ENCODE results near the gene TMEM61. TPM values are rescaled to one million over a fixed set of nuclear protein-coding genes. Genes with fewer than 3 reads are reported as not detected.

TMEM61 gene
- total RNA-seq, 2 donors from 2014 or later: 2.0 to 3.6 TPM

GRCh38 chr1:54993140-54993539, 12.7 kb downstream of the TMEM61 start:
- TF ChIP-seq POLR2A (IDR thresholded peaks at IDR 0.05): no peak
- TF ChIP-seq CTCF (IDR thresholded peaks at IDR 0.05): no peak
- WGBS, 2 donors: 88 to 92% methylated on average over 5 to 6 of the region's 6 CpGs

GRCh38 chr1:54994355-54994990, 14.0 kb downstream of the TMEM61 start:
- Histone ChIP-seq H3K9me3 (no peaks in the 10 kb centered on the region), H3K4me1 (peaks cover 14% of the 10 kb centered on the region), H3K27ac (no peak overlapping the region), H3K36me3 (replicated peaks in 1 of 2; ENCODE audit: insufficient read depth in 1 of 2, low read depth in 2 of 2) (no peaks in the 10 kb centered on the region), H3K27me3 (peaks cover 0 to 9% of the 10 kb centered on the region in 2 donors), H3K4me3 (no peak overlapping the region)
- WGBS, 2 donors: 60 to 72% methylated on average over 5 to 6 of the region's 6 CpGs
- TF ChIP-seq CTCF (IDR thresholded peaks at IDR 0.05): no peak
- no peak for TF ChIP-seq POLR2A (IDR thresholded peaks at IDR 0.05)
- intact Hi-C loops (cut with DNase I): no loop called here
- DNase-seq (no peak), ATAC-seq (no peak)

More at GRCh38 chr1:54993140-54993539, 12.7 kb downstream of the TMEM61 start:
- Histone ChIP-seq H3K4me3 (no peak overlapping the region), H3K27me3 (peaks cover 0 to 9% of the 10 kb centered on the region in 2 donors), H3K27ac (no peak overlapping the region), H3K36me3 (replicated peaks in 1 of 2; ENCODE audit: insufficient read depth in 1 of 2, low read depth in 2 of 2) (no peaks in the 10 kb centered on the region), H3K9me3 (no peaks in the 10 kb centered on the region), H3K4me1 (peaks cover 17% of the 10 kb centered on the region)
- intact Hi-C loops (cut with DNase I): no loop called here
- no peak for DNase-seq
- ATAC-seq: no peak

- no peaks in the 10 kb centered on the region for H3K36me3 ChIP-seq (replicated peaks in 1 of 2; ENCODE audit: insufficient read depth in 1 of 2, low read depth in 2 of 2)
- DNase-seq: no peak
- WGBS, 2 donors: 59 to 66% methylated on average over 9 to 12 of the region's 12 CpGs
- H3K27me3 ChIP-seq: peaks cover 0 to 9% of the 10 kb centered on the region in 2 donors
- H3K27ac ChIP-seq: no peak overlapping the region
- intact Hi-C loops (cut with DNase I): loop anchor here (5.0 kb wide), 1 partner anchor 43 kb away; no protein-coding TSS in a partner anchor
- TF ChIP-seq POLR2A (IDR thresholded peaks at IDR 0.05) (no peak), CTCF (IDR thresholded peaks at IDR 0.05) (no peak)
- no peak overlapping the region for H3K4me3 ChIP-seq
- ATAC-seq: no peak
- H3K4me1 ChIP-seq: peaks cover 11% of the 10 kb centered on the region
- H3K9me3 ChIP-seq: no peaks in the 10 kb centered on the region
Measured at GRCh38 chr1:54995013-54995760, 14.8 kb downstream of the TMEM61 start.

GRCh38 chr1:54995835-54996234, 15.4 kb downstream of the TMEM61 start:
- Histone ChIP-seq H3K27ac (no peak overlapping the region), H3K4me1 (peaks cover 11% of the 10 kb centered on the region), H3K36me3 (replicated peaks in 1 of 2; ENCODE audit: insufficient read depth in 1 of 2, low read depth in 2 of 2) (no peaks in the 10 kb centered on the region), H3K4me3 (no peak overlapping the region), H3K27me3 (peaks cover 0 to 9% of the 10 kb centered on the region in 2 donors), H3K9me3 (no peaks in the 10 kb centered on the region)
- ATAC-seq (no peak), DNase-seq (no peak)
- intact Hi-C loops (cut with DNase I): loop anchor here (5.0 kb wide), 1 partner anchor 44 kb away; no protein-coding TSS in a partner anchor
- WGBS, 2 donors: 67 to 68% methylated on average over 9 of the region's 9 CpGs
- TF ChIP-seq CTCF (IDR thresholded peaks at IDR 0.05): no peak
- TF ChIP-seq POLR2A (IDR thresholded peaks at IDR 0.05): no peak
